C4-2B (cell line): ENCODE results near the gene FAF1.

Experiments used
- ZFX ChIP-seq: fragments of 450-650 bp; IDR thresholded peaks from 2 replicates; pipeline ENCODE4 v1.6.1; 2017
- TF ChIP-seq, protein P1 (sequence below): fragments of 450-650 bp; conservative IDR thresholded peaks from 2 replicates; pipeline ENCODE4 v1.5.1; 2017; ENCODE audit warnings: mild to moderate bottlenecking

DNA sequence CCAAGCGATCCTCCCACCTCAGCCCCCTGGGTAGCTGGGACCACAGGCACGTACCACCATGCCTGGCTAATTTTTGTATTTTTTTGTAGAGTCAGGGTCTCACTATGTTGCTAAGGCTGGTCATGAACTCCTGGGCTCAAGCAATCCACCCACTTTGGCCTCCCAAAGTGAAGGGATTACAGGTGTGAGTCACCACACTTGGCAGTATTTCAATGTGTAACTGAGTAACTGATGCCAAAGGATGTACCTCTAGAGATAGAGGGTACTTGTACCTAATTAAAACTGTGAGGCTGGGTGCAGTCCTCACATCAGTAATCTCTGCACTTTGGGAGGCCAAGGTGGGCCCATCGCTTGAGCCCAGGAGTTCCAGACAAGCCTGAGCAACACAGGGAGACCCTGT is 278.1 kb downstream of the FAF1 start:
- TF ChIP-seq, protein P1, sequence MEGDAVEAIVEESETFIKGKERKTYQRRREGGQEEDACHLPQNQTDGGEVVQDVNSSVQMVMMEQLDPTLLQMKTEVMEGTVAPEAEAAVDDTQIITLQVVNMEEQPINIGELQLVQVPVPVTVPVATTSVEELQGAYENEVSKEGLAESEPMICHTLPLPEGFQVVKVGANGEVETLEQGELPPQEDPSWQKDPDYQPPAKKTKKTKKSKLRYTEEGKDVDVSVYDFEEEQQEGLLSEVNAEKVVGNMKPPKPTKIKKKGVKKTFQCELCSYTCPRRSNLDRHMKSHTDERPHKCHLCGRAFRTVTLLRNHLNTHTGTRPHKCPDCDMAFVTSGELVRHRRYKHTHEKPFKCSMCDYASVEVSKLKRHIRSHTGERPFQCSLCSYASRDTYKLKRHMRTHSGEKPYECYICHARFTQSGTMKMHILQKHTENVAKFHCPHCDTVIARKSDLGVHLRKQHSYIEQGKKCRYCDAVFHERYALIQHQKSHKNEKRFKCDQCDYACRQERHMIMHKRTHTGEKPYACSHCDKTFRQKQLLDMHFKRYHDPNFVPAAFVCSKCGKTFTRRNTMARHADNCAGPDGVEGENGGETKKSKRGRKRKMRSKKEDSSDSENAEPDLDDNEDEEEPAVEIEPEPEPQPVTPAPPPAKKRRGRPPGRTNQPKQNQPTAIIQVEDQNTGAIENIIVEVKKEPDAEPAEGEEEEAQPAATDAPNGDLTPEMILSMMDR, result no peak
- TF ChIP-seq ZFX, result no peak
